DMS114 treated with DMSO at 0.1 percent for 48 hours (cell line): ENCODE results near the gene ZDHHC14.
"Not testable (repeated sequence)": the region's sequence is repeated elsewhere in the genome, so short reads cannot be mapped to it uniquely, and the experiment has no call there.

Experiments
- DNase-seq: peaks from one replicate; lab custom pipeline; 2025; ENCODE audit not compliant: unreplicated experiment; lab: John Stamatoyannopoulos, UW

Gene ZDHHC14

DNA sequence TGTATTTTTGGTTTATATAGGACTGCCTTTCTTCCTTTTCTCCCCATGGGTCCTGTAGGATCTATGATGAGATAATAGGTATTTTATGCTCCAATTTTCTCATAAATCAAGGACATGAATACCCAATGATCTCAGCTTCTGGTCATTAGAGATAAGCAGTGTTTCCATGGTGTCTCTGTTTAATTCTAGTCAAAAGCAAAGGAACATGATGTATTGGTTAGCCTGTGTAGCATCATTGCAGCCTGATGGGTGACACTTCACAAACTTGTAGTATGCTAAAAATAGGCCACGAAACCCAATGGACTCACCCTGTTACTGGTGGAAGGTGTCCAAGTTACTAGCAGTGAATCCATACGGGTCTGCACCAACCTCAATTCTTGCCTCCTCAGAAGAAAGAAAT is 325.9 kb downstream of the ZDHHC14 start:
- DNase-seq = no peak

DNA sequence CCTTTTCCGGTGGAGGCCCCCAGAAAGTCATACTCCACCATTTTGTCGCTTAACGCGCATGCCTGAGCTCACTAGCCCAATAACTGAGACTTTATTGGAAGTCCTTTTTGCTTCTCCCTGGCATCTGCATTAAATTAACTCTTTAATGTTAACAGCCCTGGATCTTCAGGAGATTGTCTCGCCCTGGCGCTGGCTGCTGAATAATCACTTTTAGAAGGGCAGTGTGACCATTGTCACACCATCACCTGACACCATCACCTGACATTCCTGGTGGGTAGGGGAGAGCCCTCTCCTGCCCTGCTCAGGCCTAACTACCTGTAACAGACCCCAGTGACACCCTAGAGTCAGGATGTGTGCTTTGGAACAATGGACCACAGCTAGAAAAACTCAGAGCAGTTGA is 326.6 kb downstream of the ZDHHC14 start:
- no peak for DNase-seq

DNA sequence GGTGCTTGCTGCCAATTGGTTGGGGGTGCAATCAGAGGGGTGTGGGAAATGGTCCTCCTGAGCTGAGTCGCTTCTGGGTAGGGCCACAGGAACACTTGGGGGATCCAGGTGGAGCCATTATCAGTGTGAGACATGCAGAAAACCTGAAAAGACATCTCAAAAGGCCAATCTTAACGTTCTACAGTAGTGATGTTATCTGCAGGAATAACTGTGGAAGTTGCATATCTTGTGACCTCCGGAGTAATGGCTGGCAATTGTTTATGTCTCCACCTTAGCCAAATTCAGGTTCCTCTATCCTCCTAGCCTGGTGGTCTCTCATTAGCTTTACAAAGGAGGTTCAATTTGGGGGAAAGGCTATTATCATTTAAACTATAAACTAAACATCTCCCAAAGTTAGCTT is 327.2 kb downstream of the ZDHHC14 start:
- no peak for DNase-seq

DNA sequence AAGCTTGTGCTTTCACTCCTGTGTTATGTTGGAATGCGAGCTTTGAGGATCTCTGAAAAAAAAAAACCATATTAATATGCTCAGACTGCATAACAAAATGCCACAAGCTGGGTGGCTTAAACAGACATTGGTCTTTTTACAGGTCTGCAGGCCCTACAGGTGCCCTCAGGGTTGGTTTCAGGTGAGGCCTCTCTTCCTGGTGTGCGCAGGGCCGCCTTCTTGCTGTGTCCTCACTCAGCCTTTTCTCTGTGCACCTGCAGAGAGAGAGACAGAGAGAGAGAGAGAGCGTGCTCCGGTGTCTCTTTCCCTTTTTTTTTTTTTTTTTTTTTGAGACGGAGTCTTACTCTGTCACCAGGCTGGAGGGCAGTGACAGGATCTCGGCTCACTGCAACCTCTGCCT is 327.9 kb downstream of the ZDHHC14 start:
- no peak for DNase-seq

DNA sequence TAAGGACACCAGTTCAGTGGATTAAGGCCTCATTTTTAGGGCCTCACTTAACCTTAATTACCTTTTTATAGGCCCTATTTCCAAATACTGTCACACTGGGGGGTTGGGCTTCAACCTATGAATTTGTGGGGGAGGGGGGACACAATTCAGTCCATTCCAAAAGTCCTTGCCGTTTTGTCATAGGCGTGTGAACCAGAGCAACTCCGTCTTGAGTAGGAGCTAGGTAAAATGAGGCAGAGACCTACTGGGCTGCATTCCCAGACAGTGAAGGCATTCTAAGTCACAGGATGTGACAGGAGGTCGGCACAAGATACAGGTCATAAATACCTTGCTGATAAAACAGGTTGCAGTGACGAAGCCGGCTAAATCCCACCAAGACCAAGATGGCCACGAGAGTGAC is 328.6 kb downstream of the ZDHHC14 start:
- no peak for DNase-seq

DNA sequence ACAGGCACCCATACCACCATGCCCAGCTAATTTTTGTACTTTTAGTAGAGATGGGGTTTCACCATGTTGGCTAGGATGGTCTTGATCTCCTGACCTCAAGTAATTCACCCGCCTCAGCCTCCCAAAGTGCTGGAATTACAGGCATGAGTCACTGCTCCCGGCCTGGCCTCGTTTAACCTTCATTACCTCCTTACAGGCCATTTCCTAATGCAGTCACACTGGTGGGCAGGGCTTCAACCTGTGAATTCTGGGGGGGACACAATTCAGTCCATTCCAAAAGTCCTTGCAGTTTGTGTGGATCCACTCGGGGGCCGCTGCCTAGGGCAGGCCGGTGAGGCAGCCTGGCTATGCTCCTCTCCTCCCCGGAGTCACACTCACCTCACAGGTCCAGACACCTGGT is 329.6 kb downstream of the ZDHHC14 start:
- no peak for DNase-seq

DNA sequence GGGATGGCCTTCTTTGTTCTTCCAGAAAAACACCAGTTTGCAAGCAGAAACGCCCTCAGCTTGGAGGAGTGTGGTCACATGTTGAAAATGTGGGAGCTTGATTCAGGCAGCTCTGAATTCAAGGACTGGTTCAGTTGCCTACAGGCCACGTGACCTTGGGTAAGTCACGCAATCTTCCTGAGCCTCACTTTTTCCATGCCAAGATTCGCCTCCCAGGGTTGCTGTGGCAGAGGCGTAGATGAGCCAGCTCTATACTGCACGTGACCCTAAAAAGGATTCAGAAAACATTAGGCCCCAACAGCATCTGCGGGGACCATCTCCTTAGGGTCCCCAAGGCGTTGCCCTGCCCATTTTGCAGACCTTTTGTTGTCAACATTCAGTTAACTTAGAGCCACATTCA is 330.1 kb downstream of the ZDHHC14 start:
- no peak for DNase-seq

DNA sequence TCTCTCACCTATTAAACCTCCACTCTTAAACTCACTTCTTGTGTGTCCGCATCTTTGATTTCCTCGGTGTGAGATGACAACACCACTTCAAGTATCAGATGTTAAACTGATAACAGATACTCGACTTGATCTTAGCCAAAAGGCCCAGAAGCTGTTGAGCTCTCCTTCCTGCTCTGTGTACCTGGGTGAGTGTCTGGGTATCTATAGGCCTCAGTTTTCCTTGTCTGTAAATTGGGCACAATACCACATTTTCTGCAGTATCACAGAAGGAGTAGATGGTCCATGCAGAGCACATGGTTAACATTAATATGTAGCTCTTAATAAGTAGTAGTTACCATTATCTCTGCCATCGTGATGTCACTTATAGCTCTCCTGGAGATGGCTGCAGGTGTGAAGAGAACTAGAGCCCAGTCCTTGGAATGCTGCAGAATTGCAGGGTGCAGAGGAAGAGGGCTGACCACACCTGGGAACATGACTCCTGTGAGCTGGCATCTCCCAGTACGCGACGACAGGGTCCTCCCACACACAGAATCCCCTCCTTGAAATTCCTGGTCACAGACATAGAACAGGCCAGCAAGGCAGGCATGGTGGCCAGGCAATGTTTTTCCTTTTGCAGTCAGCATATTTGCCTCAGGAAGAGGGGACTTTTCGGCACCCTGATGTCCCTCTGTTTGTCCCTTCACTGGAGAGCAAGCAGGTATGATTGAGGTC is 331.8 kb downstream of the ZDHHC14 start:
- no peak for DNase-seq

DNA sequence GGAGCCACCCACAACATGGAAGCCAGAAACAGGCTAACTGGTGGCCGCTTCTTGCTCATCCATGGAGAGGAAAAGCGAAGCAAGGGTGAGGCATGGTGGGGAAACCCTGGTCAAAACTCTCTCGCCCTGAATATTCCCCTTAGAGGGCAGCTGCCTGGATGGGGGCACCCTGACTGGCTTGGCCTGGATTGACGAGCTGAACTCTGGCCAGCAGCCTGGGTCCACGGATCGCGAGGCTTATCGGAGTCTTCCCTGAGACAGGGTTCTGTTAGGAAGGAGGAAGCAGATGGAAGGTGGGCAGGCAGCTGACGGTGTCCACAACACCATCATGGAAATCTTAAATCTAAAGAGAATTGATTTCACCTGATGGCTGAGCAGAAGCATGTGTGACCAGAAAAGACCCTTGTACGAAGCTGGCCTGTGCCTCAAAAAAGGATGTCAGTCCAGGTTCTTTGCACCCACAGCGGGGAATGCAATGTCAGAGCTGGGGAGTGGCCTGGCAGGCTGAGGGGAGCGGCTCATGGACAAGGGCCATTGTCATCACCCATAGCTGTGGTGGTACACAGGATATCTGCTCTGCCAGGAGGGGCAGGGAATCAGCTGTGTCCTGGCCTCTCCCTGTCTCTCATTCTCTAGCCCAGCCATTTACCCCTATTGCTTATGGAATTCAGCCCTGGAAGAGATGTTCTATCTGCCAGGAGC is 332.6 kb downstream of the ZDHHC14 start:
- no peak for DNase-seq

DNA sequence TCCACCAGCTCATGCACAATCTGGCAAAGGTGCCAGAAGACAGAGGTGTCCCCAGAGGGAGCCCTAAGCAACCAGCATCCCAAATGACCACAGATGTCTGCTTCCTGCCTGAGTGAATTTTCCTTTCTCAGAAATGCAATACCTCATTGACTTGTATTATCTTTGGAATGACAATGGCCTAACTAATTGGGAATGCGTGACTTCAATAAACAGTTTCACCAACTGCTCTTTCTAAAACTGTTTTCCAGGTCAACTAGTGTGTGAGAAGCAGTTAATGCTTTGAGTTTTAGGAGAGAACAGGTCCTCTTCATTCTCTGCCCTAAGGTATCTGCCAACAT is 333.1 kb downstream of the ZDHHC14 start:
- no peak for DNase-seq

DNA sequence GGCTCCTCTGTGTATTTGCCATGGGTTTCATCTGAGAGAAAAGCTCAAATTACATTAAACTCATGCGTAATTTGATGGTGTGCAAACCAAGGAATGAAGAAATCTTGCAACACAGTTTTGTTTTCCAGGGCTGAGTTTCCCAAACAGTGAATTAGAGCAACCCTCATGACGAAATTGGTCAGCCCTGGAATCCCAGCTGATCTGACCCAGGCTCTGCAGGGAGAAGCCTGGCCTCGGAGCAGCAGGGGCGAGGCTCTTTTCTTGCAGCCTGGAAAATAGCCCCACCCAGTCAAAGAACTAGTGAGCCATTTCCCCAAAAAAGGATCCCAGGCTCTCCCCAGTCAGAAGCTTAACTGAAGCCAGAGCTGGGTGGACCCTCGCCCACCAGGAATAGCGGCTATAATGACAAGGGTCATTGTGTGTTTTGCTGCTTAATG is 334.8 kb downstream of the ZDHHC14 start:
- DNase-seq = no peak

DNA sequence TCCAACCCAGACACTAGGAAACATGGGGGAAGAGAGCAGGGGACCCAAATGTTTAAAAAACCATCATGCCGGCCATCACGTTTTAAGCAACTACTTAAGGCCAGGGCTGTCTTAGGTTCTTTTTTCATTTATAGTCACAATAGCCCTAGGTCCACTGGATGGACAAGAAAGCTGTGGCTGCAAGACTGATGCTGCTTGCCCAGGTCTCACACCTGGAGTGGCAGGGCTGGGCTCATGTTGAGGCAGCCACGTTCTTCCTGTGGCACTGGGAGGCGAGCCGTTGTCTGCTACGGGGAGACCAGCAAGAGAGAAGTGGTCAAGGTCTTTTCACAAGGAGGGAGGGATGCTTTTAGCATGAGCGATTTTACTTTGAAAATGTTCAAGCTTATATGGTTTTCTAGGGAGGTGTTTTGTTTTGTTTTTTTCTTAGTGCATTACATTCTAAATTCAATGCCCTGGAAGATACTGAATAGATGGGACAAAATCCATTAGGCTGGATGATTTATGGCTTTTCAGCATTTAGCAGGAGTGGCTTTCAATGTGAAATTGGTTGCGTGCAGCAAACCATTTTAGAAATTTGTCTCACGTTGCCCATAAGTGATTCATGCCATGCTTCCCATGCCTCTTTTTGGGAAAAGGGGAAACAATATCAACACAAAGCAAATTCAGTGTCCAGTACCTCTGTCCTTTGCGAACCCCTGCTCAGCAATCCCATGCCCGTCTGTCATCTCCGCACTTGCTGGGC is 335.4 kb downstream of the ZDHHC14 start:
- DNase-seq = no peak

DNA sequence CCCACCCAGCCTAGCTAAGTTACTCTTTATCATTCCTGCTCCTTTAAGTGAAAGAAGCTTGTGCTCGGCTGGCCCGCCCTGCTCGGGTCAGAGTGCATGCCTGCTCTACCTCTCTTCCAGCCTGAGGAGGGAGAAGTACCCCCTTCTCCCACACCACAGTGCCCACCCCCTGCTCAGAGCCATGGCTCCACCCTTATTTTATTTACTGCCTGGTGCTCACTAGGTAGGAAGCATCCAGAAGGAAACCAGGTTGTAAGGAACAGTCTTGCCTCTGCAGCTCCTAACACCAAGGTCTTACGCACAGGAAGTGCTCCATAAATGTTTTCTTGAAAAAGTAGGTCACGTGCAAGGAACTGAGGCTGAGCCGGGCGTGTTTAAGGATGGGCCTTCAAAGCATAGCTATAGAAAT is 336.4 kb downstream of the ZDHHC14 start:
- no peak for DNase-seq

DNA sequence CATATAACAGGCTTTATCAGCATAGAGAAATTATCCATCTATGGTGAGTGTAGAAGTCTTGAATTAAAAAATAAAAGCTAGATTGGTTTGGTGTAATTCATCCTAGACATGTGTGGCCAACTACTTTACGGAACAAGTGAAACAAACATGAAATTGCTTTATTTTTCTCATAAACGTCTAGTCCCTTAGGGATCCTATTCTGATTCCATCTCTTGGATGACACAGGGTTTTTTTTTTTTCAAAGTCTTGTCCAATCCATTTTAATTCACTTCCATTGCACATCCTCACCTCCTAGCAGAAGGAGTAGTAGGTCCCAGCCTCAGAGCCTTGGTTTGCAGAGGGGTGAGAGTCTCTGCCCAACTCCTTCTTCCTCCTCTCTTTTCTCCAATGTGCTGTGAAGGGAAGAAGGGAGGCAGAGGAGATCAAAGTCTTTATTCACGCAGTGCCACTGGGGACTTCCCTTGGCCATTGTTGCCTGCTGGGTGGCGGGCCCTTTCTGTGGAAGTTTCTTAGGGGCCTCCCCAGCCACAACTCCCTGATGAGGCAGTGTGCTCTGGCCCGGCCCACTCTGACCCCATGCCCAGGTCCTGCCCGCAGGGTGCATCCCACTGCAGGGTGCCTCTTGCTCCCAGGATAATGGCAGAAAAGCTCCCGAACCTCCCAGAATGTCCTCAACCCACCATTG is 337.7 kb downstream of the ZDHHC14 start:
- DNase-seq = no peak

DNA sequence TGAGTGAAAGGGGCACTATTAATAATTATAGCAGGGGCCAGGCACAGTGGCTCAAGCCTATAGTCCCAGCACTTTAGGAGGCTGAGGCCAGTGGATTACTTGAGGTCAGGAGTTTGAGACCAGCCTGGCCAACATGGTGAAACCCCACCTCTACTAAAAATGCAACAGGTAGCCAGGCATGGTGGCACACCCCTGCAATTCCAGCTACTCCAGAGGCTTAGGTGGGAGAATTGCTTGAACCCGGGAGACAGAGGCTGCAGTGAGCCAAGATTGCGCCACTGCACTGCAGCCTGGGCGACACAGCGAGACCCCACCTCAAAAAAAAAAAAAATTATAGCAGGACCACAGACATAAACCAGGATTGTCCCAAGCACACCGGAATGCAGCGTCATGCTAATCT is 340.0 kb downstream of the ZDHHC14 start:
- not testable (repeated sequence) for DNase-seq

DNA sequence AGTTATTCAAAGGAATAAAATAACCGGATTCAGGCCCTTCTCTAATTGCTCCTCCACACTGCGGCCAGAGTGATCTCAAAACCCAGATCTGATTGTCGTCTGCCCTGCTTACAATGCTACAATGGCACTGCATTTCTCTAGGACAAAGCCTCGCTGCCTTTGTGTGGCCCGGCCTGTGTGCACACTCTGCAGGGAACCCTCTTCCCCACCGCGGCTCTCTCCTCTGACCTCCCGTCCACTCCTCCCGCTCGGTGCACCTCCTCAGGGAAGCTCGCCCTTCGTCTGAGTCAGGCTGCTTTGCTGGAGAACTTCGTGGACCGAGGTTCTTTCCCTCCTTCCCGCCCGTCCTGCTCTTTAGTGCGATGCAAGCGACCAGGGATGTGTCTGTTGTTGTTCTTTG is 340.4 kb downstream of the ZDHHC14 start:
- DNase-seq = no peak

DNA sequence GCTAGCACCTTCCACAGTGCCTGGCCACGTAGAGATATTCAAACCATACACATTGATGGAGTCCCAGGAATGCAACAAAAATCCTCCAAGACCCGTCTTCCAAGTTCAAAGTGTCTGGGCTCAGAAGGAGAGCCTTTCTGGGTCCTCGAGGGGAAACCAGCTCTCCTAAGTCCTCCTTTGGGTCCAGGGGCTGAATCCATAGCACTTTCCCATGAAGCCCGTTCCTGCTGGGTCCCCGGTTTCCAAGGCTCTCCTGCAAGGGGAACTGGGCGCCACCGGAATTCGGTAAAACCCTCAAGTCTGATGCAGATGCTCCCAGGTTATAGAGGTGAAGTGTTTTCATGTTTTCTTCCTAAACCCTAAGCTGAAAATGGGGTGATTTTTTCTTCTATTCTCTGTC is 340.8 kb downstream of the ZDHHC14 start:
- DNase-seq = no peak

DNA sequence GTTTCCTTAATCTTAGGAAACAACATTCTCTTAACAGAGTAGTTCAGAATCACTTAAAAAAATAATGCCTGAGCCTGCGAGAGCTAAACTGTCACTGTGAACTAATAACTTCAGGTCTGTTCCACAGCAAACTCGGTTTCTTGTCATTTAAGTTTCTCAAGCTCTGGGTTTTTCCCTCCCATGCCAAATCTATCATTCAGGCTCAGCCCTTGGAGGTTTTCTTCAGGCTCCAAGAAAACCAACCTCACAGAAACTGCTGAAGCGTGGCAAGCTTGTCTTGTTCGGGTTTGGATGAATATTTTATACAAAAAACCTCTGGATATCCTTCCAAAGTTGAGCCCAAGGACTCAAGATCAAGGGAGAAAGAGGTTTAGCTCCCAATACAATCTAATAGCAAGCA is 342.4 kb downstream of the ZDHHC14 start:
- DNase-seq = no peak

DNA sequence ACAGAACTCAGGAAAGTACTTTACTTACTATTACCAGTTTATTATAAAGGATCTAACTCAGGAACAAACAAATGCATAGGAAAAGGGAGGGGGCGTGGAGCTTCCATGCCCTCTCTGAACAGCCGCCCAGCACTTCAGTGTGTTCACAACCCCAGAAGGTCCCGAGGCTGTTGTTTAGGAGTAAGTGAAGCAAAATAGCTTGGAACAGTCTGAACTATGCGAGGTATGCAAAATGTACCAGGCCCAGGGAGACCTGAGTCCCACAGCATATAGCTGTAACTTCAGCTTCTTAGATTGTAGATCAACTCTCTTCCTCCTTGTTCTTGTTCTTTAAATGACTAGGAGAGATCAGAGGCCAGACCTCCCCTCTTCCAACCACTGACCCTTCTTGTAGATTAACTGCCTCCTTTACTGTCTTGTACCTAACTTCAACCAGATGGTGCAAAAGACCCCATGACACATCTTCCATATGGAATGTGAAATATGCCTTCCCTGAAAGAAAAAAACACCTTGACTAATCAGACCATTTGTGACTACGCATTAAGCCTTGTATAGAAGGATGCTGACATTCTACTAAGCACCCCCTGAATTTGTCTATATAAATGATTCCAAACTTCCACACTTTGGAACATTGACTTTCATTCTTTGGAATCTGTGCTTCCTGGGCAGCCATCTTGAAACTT is 343.3 kb downstream of the ZDHHC14 start:
- no peak for DNase-seq

DNA sequence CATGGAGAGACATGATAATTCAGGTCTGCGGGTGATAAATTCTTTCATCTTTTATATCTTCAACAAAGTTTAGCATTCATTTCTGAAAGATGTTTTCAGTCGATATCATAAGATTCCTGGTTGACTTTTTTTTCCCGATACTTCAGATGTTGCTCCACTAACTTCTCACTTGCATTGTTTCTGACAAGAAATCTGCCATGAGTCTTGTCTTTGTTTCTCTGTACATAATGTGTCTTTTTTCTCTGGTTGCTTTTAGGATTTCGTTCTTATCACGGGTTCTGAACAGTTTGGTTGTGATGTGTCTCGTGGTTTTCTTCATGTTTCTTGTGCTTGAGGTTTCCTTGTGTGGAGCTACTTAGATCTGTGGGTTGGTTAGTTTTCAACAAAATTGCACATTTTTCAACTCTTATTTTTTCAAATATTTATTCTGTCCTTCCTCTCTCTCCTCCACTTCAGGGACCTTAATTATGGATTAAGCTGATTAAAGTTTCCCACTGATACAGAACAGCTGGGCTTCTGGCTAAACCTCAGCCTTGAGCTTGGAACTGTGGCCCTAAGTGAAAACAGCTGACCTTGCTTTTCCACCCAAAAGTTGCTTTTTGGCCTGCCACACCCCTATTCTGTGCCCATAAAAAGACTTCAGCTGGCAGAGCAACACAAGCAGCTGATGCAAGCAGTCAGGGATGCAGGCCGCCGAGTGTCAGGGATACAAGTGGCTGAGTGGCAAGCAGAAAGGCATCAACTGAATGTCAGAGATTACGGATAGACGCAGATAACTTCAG is 344.2 kb downstream of the ZDHHC14 start:
- no peak for DNase-seq
